ENCODE data around the gene EIF4E1B.

DNA sequence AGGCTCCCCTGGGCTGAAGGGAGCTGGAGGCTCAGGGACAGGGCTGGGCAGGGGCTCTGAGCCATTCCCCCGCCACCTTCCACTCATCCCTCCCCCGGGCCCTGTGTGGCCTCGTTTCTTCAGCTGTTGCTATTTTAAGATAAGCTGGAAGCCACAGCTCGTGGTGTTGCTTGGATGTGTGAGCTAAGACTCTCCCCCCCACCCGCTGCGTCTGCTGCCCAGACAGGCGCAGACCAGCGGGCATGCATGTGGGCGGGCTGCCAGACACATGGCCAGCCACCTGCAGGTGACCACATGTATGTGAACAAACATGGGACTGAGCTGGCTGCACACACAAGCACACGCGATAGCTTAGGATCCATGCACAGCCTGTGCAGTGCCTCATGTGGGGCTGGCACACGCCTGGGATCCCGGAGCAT is 8.8 kb upstream of the EIF4E1B start:
- no peak for TF ChIP-seq POLR2A (IDR thresholded peaks at IDR 0.05; ENCODE audit: low read depth, low read length)
- TF ChIP-seq POLR2AphosphoS5 (IDR thresholded peaks at IDR 0.05; ENCODE audit: low read depth, low read length): no peak

Data from GM12892 (cell line).